K562 (cell line): ENCODE data around the gene ZSCAN12. TPM values are rescaled to one million over a fixed set of nuclear protein-coding genes. Genes with fewer than 3 reads are reported as not detected.

Experiments
- ATF6 ChIP-seq: sonication (generic); formaldehyde crosslinking; IDR thresholded peaks from 2 replicates; pipeline ENCODE4 v1.4.0; 2020; ENCODE audit warnings: mild to moderate bottlenecking, missing genetic modification reagents
- CREM ChIP-seq: IDR thresholded peaks from 2 replicates; pipeline ENCODE4 v1.6.1; 2014; ENCODE audit warnings: antibody characterized with exemption, low read depth
- GTF2E2 ChIP-seq: fragments of 200-800 bp; sonication (Bioruptor generic); IDR thresholded peaks from 2 replicates; pipeline ENCODE4 v1.6.1; 2016; ENCODE audit warnings: missing genetic modification characterization, missing compliant biosample characterization
- IRF2 ChIP-seq: sonication (generic); formaldehyde crosslinking; IDR thresholded peaks from 2 replicates; pipeline ENCODE4 v1.8.1; 2022; ENCODE audit warnings: mild to moderate bottlenecking, missing genetic modification reagents
- MLLT1 ChIP-seq, 2 experiments: fragments of 450-650 bp; IDR thresholded peaks; 2 replicates each; pipeline ENCODE4 v1.6.1; 2016
- NCOR1 ChIP-seq: fragments of 450-650 bp; IDR thresholded peaks from 2 replicates; pipeline ENCODE4 v1.6.1; 2016; ENCODE audit warnings: mild to moderate bottlenecking, moderate library complexity
- NONO ChIP-seq, 2 experiments: fragments of 200-400 bp in 1 of 2; fragments of 450-650 bp in 1 of 2; formaldehyde crosslinking in 1 of 2; IDR thresholded peaks; 2 replicates each; pipeline ENCODE4 v1.6.1; 2017; ENCODE audit warnings: low read depth in 2 of 2, mild to moderate bottlenecking in 2 of 2, moderate library complexity in 2 of 2, low read length in 1 of 2
- PPARD ChIP-seq: fragments of 250-450 bp; sonication (Bioruptor Pico); IDR thresholded peaks from 2 replicates; pipeline ENCODE4 v1.8.0; 2022; ENCODE audit warnings: inconsistent platforms, mild to moderate bottlenecking, moderate library complexity
- RAD21 ChIP-seq, 2 experiments: fragments of 250-450 bp in 1 of 2; fragments of 450-650 bp in 1 of 2; sonication (Bioruptor Pico) in 1 of 2; formaldehyde crosslinking in 1 of 2; IDR thresholded peaks in 1 of 2; conservative IDR thresholded peaks in 1 of 2; 2 replicates each; pipeline versions ENCODE4 v1.4.0 to v1.8.0; 2020 to 2022; ENCODE audit warnings: mild to moderate bottlenecking in 2 of 2, moderate library complexity in 1 of 2
- RCOR1 ChIP-seq, 2 experiments: IDR thresholded peaks; 2 replicates each; pipeline ENCODE4 v1.6.1; 2012; ENCODE audit warnings: low read depth in 2 of 2, low read length in 2 of 2, borderline replicate concordance in 1 of 2, improper control_type of control experiment in 1 of 2
- TCF3 ChIP-seq: sonication (generic); formaldehyde crosslinking; IDR thresholded peaks from 2 replicates; pipeline ENCODE4 v1.4.0; 2020; ENCODE audit warnings: mild to moderate bottlenecking, missing genetic modification reagents
- TEAD1 ChIP-seq, 2 experiments: fragments of 450-650 bp in 1 of 2; sonication (generic) in 1 of 2; formaldehyde crosslinking; IDR thresholded peaks; 2 replicates each; pipeline versions ENCODE4 v1.4.0 to v1.8.0; 2020 to 2022; ENCODE audit warnings: mild to moderate bottlenecking in 2 of 2, missing genetic modification reagents in 1 of 2
- ZEB2 ChIP-seq: fragments of 450-650 bp; IDR thresholded peaks from 2 replicates; pipeline ENCODE4 v1.6.1; 2016
- ZKSCAN8 ChIP-seq: fragments of 200-800 bp; sonication (Bioruptor generic); IDR thresholded peaks from 2 replicates; pipeline ENCODE4 v1.6.1; 2016; ENCODE audit warnings: missing genetic modification characterization, missing compliant biosample characterization
- ZNF197 ChIP-seq: fragments of 200-800 bp; sonication (Bioruptor generic); IDR thresholded peaks from 2 replicates; pipeline ENCODE4 v1.6.1; 2016; ENCODE audit warnings: low read depth, missing genetic modification characterization, missing compliant biosample characterization
- ZNF212 ChIP-seq: fragments of 450-650 bp; formaldehyde crosslinking; IDR thresholded peaks from 2 replicates; pipeline ENCODE4 v1.4.0; 2020; ENCODE audit warnings: mild to moderate bottlenecking
- ZNF518B ChIP-seq: fragments of 250-450 bp; sonication (Bioruptor Pico); IDR thresholded peaks from 2 replicates; pipeline ENCODE4 v1.5.0; 2021; ENCODE audit warnings: mild to moderate bottlenecking, moderate library complexity
- ZNF740 ChIP-seq, 3 experiments: fragments of 200-800 bp in 1 of 3; sonication (Bioruptor generic) in 1 of 3; sonication (generic) in 1 of 3; formaldehyde crosslinking in 1 of 3; IDR thresholded peaks; 2 replicates each; pipeline versions ENCODE4 v1.6.1 to v1.8.0; 2016 to 2022; ENCODE audit warnings: mild to moderate bottlenecking in 2 of 3, missing compliant biosample characterization in 2 of 3, missing genetic modification characterization in 2 of 3, missing genetic modification reagents in 1 of 3
- ZZZ3 ChIP-seq: fragments of 450-650 bp; IDR thresholded peaks from 2 replicates; pipeline ENCODE4 v1.6.1; 2016; ENCODE audit warnings: antibody characterized with exemption, mild to moderate bottlenecking, moderate library complexity
- polyA plus RNA-seq, 8 experiments: library from polyadenylated mRNA; depleted of rRNA in 4 of 8; stranded (reverse) in 5 of 8; unstranded in 3 of 8; fragments of >200 nt; fragmentation: Nextera tagmentation in 2 of 8; fragmentation: Illumina TruSeq in 1 of 8; extraction: Ambion mirVana in 2 of 8; extraction: Trizol in 1 of 8; gene quantifications; 2 replicates each; pipeline versions ENCODE4 v1.2.1 to v1.2.3, GENCODE V29; 2011 to 2014; ENCODE audit warnings: inconsistent platforms in 1 of 8, missing spikeins in 1 of 8
- total RNA-seq, 7 experiments: library from RNA; depleted of rRNA in 6 of 7; stranded (reverse); fragments of >200 nt in 6 of 7; fragmentation: Illumina TruSeq in 2 of 7; extraction: Trizol in 2 of 7; gene quantifications; 2 replicates each; pipeline versions ENCODE4 v1.2.1 to v1.2.3, GENCODE V29; 2011 to 2021; ENCODE audit warnings: low replicate concordance in 1 of 7

Gene ZSCAN12
- total and polyA plus RNA-seq, 9 of the 15 experiments (the other 6 are each of a cell fraction or from before 2014, with no cell fraction given) = 2.5 to 19.6 (median 12.5) TPM

GRCh38 chr6:28335040-28335563 is 64.4 kb downstream of the ZSCAN12 start (continued):
- peak; percentile 76 for TF ChIP-seq CREM
- peak; percentile 94 for TF ChIP-seq ZKSCAN8 (CRISPR knock-in tag)
- peak in 1 of 2 experiments; percentile 11; a peak in 2 of 4 replicates for TF ChIP-seq MLLT1 (IDR thresholded peaks at IDR 0.05)
- no peak for TF ChIP-seq PPARD (CRISPR knock-in tag)
- TF ChIP-seq ZNF518B (CRISPR knock-in tag) = no peak
- TF ChIP-seq GTF2E2 (tag) = no peak
- peak; percentile 90 to 99; a peak in 3 of 4 replicates for TF ChIP-seq RCOR1 (IDR thresholded peaks at IDR 0.05; ENCODE audit: borderline replicate concordance in 1 of 2, low read depth in 2 of 2, low read length in 2 of 2)
- TF ChIP-seq TCF3 (CRISPR knock-in tag) = peak; percentile 98
- TF ChIP-seq ATF6 (CRISPR knock-in tag) = 0 out of 2 replicates have a peak, but pooled peaks have one; percentile 48
- peak; percentile 37 to 60; a peak in 1 of 4 replicates for TF ChIP-seq NONO (IDR thresholded peaks at IDR 0.05; ENCODE audit: low read depth in 2 of 2, low read length in 1 of 2)
- TF ChIP-seq NCOR1 = peak; percentile 99
- peak in 1 of 2 experiments; percentile 72; a peak in 2 of 4 replicates for TF ChIP-seq TEAD1 (CRISPR knock-in tag; IDR thresholded peaks at IDR 0.05)
- TF ChIP-seq ZZZ3 = no peak
- TF ChIP-seq ZNF212 = no peak
- peak; percentile 89 for TF ChIP-seq ZNF197 (CRISPR knock-in tag)
- 0 out of 4 replicates have a peak, but pooled peaks of 1 of the 2 experiments have one; percentile 10 for TF ChIP-seq RAD21 (CRISPR knock-in tag; conservative IDR thresholded peaks at IDR 0.05 in 1 of 2, IDR thresholded peaks at IDR 0.05 in 1 of 2)
- TF ChIP-seq IRF2 (CRISPR knock-in tag) = no peak
- no peak for TF ChIP-seq ZNF740 (CRISPR knock-in tag; IDR thresholded peaks at IDR 0.05)
- TF ChIP-seq ZNF740 (tag; IDR thresholded peaks at IDR 0.05) = no peak
- TF ChIP-seq ZEB2 = 0 out of 2 replicates have a peak, but pooled peaks have one; percentile 13
